HepG2 (cell line): ENCODE data around the gene GPC2. TPM values are rescaled to one million over a fixed set of nuclear protein-coding genes. Genes with fewer than 3 reads are reported as not detected.

Experiments used
- ADNP ChIP-seq: sonication (generic); formaldehyde crosslinking; IDR thresholded peaks from 2 replicates; pipeline ENCODE4 v1.4.0; 2020; ENCODE audit warnings: missing genetic modification reagents
- ARHGAP35 ChIP-seq: sonication (generic); formaldehyde crosslinking; IDR thresholded peaks from 2 replicates; pipeline ENCODE4 v1.9.0; 2022; ENCODE audit warnings: mild to moderate bottlenecking, inconsistent platforms, moderate library complexity, missing genetic modification reagents, borderline replicate concordance
- ATAD3A ChIP-seq: sonication (generic); formaldehyde crosslinking; IDR thresholded peaks from 2 replicates; pipeline ENCODE4 v1.4.0; 2020; ENCODE audit warnings: missing genetic modification reagents
- ISX ChIP-seq: sonication (generic); formaldehyde crosslinking; conservative IDR thresholded peaks from 2 replicates; pipeline ENCODE4 v1.5.0; 2020; ENCODE audit warnings: missing genetic modification reagents
- SETDB1 ChIP-seq: sonication (generic); formaldehyde crosslinking; IDR thresholded peaks from 2 replicates; pipeline ENCODE4 v1.5.1; 2020; ENCODE audit warnings: missing genetic modification reagents, mild to moderate bottlenecking, borderline replicate concordance
- SSRP1 ChIP-seq: IDR thresholded peaks from 2 replicates; pipeline ENCODE4 v1.6.1; 2016; ENCODE audit warnings: control low read depth
- YY1 ChIP-seq: IDR thresholded peaks from 2 replicates; pipeline ENCODE4 v1.6.1; 2011; ENCODE audit warnings: low read length, low read depth, moderate library complexity, mild to moderate bottlenecking; ENCODE audit not compliant: insufficient read depth, insufficient replicate concordance
- ZNF205 ChIP-seq: IDR thresholded peaks from 2 replicates; pipeline ENCODE4 v1.6.1; 2018; ENCODE audit warnings: missing biosample characterization, missing genetic modification reagents
- ZNF274 ChIP-seq: sonication (generic); formaldehyde crosslinking; IDR thresholded peaks from 2 replicates; pipeline ENCODE4 v1.5.1; 2020; ENCODE audit warnings: mild to moderate bottlenecking, missing genetic modification reagents
- ZNF317 ChIP-seq: sonication (generic); formaldehyde crosslinking; IDR thresholded peaks from 2 replicates; pipeline ENCODE4 v1.5.0; 2020; ENCODE audit warnings: mild to moderate bottlenecking, missing genetic modification reagents
- ZNF350 ChIP-seq: sonication (generic); formaldehyde crosslinking; IDR thresholded peaks from 2 replicates; pipeline ENCODE4 v1.4.0; 2020; ENCODE audit warnings: mild to moderate bottlenecking, low read depth, missing genetic modification reagents, borderline replicate concordance
- ZNF577 ChIP-seq: sonication (generic); formaldehyde crosslinking; IDR thresholded peaks from 2 replicates; pipeline ENCODE4 v1.4.0; 2020; ENCODE audit warnings: mild to moderate bottlenecking, low read depth, missing genetic modification reagents, borderline replicate concordance
- ZNF816 ChIP-seq: sonication (generic); formaldehyde crosslinking; IDR thresholded peaks from 2 replicates; pipeline ENCODE4 v1.8.0; 2022; ENCODE audit warnings: missing genetic modification reagents, mild to moderate bottlenecking, borderline replicate concordance
- ZNF839 ChIP-seq: sonication (generic); formaldehyde crosslinking; IDR thresholded peaks from 2 replicates; pipeline ENCODE4 v1.4.0; 2020; ENCODE audit warnings: missing genetic modification reagents, mild to moderate bottlenecking, borderline replicate concordance
- polyA plus RNA-seq, 8 experiments: library from polyadenylated mRNA; depleted of rRNA in 3 of 8; stranded (reverse) in 7 of 8; unstranded in 1 of 8; fragments of >200 nt; fragmentation: Illumina TruSeq in 4 of 8; extraction: Trizol in 4 of 8; gene quantifications; 2 replicates each; pipeline versions ENCODE4 v1.2.1 to v1.2.3, GENCODE V29; 2011 to 2016; ENCODE audit warnings: low read depth in 4 of 8, missing spikeins in 1 of 8, mixed read lengths in 1 of 8; ENCODE audit not compliant: insufficient read depth in 1 of 8
- total RNA-seq, 5 experiments: library from RNA; depleted of rRNA; stranded (reverse); fragments of >200 nt; fragmentation: Illumina TruSeq; extraction: Trizol; gene quantifications; 2 replicates each; pipeline ENCODE4 v1.2.3, GENCODE V29; 2016; ENCODE audit warnings: low read depth in 1 of 5
- TF ChIP-seq, protein P1 (sequence below): sonication (generic); formaldehyde crosslinking; IDR thresholded peaks from 2 replicates; pipeline ENCODE4 v1.5.1; 2020; ENCODE audit warnings: mild to moderate bottlenecking, missing genetic modification reagents, moderate library complexity
- TF ChIP-seq, protein P2 (sequence below): IDR thresholded peaks from 2 replicates; pipeline ENCODE4 v1.6.1; 2016; ENCODE audit warnings: mild to moderate bottlenecking
- TF ChIP-seq, protein P3 (sequence below): sonication (generic); formaldehyde crosslinking; IDR thresholded peaks from 2 replicates; pipeline ENCODE4 v1.4.0; 2020; ENCODE audit warnings: missing genetic modification reagents, low read depth, mild to moderate bottlenecking, borderline replicate concordance
- TF ChIP-seq, protein P4 (sequence below): sonication (generic); formaldehyde crosslinking; IDR thresholded peaks from 2 replicates; pipeline ENCODE4 v1.5.0; 2020; ENCODE audit warnings: mild to moderate bottlenecking, missing genetic modification reagents, borderline replicate concordance

GPC2 gene
- total and polyA plus RNA-seq, 2 of the 13 experiments (the other 11 are each of a cell fraction or from before 2014, with no cell fraction given), result 0.64 to 0.78 TPM

DNA sequence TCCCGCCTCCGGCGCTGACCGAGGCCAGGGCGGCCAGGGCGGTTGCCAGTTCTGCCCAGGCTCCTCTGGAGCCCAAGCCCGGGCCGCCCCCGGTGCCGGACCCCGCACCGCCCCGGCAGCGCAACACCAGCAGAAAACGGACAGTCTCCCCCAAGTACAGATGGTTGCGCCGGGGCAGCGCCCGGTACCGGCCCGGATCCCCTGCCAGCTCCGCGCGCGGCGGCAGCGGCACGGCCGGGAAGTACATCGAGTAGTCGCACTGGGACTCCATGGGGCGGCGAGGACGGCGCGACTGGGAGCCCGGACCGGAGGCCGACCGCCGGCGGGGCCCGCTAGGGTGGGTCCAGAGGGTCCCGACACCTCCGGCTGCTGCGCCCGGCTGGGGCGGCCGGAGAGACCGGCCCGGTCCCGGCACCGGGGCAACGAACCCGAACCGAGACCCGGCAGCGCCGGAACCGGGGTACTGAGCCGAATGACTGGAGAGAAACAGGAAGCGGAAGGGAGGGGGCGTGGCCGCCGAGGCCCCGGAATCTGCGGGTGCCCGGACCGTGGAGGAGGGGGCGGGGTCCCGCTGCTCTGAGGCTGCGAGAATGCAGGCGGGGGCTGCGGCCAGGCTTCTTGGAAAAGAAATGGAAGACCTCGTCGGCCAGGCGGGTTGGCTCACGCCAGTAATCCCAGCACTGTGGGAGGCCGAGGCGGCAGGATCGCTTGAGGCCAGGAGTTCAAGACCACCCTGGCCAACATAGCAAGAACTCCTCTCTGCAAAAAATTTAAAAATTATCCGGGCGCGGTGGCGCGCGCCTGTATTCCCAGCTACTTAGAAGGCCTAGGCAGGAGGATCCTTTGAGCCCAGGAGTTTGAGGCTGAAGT is 18.7 kb downstream of the GPC2 start, which contains the start of gene TRAPPC14 (continued):
- no peak for TF ChIP-seq ARHGAP35 (CRISPR knock-in tag)
- TF ChIP-seq, protein P1, sequence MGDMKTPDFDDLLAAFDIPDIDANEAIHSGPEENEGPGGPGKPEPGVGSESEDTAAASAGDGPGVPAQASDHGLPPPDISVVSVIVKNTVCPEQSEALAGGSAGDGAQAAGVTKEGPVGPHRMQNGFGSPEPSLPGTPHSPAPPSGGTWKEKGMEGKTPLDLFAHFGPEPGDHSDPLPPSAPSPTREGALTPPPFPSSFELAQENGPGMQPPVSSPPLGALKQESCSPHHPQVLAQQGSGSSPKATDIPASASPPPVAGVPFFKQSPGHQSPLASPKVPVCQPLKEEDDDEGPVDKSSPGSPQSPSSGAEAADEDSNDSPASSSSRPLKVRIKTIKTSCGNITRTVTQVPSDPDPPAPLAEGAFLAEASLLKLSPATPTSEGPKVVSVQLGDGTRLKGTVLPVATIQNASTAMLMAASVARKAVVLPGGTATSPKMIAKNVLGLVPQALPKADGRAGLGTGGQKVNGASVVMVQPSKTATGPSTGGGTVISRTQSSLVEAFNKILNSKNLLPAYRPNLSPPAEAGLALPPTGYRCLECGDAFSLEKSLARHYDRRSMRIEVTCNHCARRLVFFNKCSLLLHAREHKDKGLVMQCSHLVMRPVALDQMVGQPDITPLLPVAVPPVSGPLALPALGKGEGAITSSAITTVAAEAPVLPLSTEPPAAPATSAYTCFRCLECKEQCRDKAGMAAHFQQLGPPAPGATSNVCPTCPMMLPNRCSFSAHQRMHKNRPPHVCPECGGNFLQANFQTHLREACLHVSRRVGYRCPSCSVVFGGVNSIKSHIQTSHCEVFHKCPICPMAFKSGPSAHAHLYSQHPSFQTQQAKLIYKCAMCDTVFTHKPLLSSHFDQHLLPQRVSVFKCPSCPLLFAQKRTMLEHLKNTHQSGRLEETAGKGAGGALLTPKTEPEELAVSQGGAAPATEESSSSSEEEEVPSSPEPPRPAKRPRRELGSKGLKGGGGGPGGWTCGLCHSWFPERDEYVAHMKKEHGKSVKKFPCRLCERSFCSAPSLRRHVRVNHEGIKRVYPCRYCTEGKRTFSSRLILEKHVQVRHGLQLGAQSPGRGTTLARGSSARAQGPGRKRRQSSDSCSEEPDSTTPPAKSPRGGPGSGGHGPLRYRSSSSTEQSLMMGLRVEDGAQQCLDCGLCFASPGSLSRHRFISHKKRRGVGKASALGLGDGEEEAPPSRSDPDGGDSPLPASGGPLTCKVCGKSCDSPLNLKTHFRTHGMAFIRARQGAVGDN (CRISPR knock-in tag), result peak; percentile 81
- no peak for TF ChIP-seq ZNF577 (CRISPR knock-in tag)
- no peak for TF ChIP-seq ADNP (CRISPR knock-in tag)
- no peak for TF ChIP-seq SETDB1
- TF ChIP-seq ATAD3A (CRISPR knock-in tag), result no peak
- no peak for TF ChIP-seq SSRP1
- TF ChIP-seq ZNF317, result no peak
- TF ChIP-seq, protein P2, sequence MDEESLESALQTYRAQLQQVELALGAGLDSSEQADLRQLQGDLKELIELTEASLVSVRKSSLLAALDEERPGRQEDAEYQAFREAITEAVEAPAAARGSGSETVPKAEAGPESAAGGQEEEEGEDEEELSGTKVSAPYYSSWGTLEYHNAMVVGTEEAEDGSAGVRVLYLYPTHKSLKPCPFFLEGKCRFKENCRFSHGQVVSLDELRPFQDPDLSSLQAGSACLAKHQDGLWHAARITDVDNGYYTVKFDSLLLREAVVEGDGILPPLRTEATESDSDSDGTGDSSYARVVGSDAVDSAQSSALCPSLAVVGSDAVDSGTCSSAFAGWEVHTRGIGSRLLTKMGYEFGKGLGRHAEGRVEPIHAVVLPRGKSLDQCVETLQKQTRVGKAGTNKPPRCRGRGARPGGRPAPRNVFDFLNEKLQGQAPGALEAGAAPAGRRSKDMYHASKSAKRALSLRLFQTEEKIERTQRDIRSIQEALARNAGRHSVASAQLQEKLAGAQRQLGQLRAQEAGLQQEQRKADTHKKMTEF (CRISPR knock-in tag), result peak; percentile 70
- TF ChIP-seq, protein P3, sequence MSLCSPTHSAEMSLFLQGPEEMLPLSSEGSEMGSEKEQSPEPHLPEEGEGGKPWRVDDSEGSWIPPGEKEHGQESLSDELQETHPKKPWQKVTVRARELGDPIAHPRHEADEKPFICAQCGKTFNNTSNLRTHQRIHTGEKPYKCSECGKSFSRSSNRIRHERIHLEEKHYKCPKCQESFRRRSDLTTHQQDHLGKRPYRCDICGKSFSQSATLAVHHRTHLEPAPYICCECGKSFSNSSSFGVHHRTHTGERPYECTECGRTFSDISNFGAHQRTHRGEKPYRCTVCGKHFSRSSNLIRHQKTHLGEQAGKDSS, result no peak
- TF ChIP-seq ZNF816 (CRISPR knock-in tag), result peak; percentile 61; the same call in 1 of the 2 replicates
- TF ChIP-seq ISX (CRISPR knock-in tag), result no peak
- TF ChIP-seq ZNF205 (CRISPR knock-in tag), result peak; percentile 23; the same call in 1 of the 2 replicates
- TF ChIP-seq ZNF839, result no peak
- TF ChIP-seq YY1, result peak; percentile 75
- TF ChIP-seq, protein P4, sequence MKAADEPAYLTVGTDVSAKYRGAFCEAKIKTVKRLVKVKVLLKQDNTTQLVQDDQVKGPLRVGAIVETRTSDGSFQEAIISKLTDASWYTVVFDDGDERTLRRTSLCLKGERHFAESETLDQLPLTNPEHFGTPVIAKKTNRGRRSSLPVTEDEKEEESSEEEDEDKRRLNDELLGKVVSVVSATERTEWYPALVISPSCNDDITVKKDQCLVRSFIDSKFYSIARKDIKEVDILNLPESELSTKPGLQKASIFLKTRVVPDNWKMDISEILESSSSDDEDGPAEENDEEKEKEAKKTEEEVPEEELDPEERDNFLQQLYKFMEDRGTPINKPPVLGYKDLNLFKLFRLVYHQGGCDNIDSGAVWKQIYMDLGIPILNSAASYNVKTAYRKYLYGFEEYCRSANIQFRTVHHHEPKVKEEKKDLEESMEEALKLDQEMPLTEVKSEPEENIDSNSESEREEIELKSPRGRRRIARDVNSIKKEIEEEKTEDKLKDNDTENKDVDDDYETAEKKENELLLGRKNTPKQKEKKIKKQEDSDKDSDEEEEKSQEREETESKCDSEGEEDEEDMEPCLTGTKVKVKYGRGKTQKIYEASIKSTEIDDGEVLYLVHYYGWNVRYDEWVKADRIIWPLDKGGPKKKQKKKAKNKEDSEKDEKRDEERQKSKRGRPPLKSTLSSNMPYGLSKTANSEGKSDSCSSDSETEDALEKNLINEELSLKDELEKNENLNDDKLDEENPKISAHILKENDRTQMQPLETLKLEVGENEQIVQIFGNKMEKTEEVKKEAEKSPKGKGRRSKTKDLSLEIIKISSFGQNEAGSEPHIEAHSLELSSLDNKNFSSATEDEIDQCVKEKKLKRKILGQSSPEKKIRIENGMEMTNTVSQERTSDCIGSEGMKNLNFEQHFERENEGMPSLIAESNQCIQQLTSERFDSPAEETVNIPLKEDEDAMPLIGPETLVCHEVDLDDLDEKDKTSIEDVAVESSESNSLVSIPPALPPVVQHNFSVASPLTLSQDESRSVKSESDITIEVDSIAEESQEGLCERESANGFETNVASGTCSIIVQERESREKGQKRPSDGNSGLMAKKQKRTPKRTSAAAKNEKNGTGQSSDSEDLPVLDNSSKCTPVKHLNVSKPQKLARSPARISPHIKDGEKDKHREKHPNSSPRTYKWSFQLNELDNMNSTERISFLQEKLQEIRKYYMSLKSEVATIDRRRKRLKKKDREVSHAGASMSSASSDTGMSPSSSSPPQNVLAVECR (CRISPR knock-in tag), result peak; percentile 89
- peak; percentile 45; the same call in 1 of the 2 replicates for TF ChIP-seq ZNF350
- TF ChIP-seq ZNF274, result 0 out of 2 replicates have a peak, but pooled peaks have one; percentile 33
